Tongue (tissue), 2 donors: ENCODE results near the gene RAB31. TPM values are rescaled to one million over a fixed set of nuclear protein-coding genes. Genes with fewer than 3 reads are reported as not detected.
A peak's percentile ranks its signal among the peaks of the same experiment; 100 is the strongest.

Experiments
- DNase-seq: peaks from one replicate; pipeline ENCODE4 v3.0.0-alpha.2; 2015
- total RNA-seq: library from RNA; depleted of rRNA; stranded (reverse); fragments of >200 nt; gene quantifications from one replicate; pipeline ENCODE4 v1.2.3, GENCODE V29; 2014

Gene RAB31
- total RNA-seq, 1 donor from 2014 or later, result 31.0 TPM

- DNase-seq, result no peak
These were observed 114.6 kb downstream of the RAB31 start for GRCh38 chr18:9822587-9823185.

GRCh38 chr18:9823805-9824473, 115.8 kb downstream of the RAB31 start:
- DNase-seq, result no peak

DNA sequence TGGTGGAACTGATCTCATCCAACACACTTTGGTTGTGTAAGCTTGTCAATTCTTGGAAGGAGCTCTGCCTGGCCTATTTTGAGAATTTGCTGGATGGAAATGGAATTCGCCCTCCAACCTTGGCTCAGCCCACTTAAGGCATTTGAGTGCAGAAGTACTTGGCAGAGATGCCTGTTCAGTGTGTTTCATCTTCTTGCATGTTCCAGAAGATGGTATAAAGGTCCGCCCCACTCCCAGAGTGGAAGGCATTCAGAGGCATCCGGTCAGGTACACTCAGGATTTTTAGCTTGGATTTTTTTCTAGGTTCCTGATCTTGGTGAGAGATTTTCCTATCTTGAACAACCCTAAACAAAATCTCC, 116.4 kb downstream of the RAB31 start:
- peak; percentile 68 for DNase-seq

DNA sequence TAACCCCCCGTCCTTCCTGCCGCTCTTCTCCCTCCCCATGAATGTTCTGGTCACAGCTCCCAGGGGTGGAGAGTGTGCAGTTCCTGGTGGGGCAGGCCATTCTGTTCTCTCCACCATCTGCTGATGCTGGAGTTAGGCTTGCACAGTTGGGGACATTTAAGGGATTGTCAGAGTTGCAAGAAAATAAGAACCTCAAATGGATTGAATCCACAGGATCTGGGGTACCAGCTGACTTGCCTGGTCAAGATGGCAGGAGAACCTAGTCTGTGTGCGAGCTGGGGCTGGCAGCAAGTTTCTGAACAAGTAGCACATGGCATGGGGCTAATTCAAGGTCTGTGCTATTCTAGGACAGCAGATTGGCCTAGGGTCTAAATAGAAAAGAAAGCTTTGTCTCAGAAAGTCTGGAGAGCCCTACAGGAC, 116.9 kb downstream of the RAB31 start:
- no peak for DNase-seq

GRCh38 chr18:9825571-9826073, 117.5 kb downstream of the RAB31 start:
- no peak for DNase-seq

GRCh38 chr18:9826685-9827084, 118.6 kb downstream of the RAB31 start:
- no peak for DNase-seq

DNA sequence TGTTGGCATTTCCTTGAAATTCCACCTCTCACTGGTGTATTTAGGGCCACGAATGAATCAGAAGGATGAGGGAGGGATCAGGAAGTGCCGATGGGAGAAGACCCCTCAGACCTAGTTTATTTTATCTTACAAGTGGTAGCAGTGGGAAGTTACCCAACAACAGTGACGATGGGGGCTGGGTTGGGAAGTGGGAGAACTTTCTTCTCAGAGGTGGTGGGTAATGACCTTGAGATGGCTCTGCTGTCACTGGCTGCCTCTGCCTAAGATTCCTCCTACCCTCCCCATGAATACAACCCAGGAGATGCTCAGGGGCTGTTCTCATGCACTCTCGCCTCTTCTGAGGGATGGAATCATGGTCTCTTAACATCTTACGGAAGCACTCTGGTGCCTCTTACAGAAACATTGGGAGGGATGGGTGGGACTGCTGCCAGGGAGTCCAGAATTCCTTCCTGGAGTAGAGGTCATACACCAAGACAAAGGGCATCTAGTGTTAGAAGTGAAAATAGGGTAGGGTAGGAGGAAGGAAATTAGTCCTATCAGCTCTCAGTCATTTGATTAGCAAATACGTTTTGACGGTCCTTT, 119.2 kb downstream of the RAB31 start:
- DNase-seq, result no peak

DNA sequence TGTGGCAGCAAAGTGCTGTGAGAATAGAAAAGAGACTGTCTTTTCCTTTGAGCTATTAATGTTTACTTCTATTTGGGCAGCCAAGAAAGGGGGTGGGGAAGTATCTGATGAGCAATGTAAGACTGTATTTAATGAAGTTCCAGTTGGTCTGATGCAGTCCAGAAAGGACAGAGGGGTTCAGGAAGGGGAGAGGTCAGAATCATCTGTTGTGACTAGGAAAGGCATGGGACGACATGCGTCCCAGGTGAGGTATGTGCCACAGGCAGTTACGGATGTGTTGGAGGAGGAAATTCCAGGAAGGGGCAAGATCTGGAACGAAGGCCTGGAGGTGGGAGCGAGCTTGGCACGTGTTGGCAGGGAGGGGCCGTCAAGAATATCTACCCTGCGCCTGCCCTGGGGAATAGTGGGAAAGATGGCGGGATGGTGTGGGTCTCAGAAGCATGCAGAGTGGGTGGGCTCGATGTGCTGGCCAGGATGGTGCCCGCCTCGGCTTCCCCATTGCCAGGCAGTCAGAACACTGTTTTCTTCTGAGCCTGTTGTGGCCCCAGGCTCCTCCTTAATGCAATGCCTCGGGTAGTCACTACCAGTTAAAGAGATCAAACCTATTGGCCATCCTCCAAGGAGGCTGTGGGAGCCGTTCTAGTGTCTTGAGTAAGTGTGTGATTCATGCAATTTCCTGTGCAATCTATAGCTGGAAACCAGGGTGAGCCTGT, 119.8 kb downstream of the RAB31 start:
- no peak for DNase-seq

DNA sequence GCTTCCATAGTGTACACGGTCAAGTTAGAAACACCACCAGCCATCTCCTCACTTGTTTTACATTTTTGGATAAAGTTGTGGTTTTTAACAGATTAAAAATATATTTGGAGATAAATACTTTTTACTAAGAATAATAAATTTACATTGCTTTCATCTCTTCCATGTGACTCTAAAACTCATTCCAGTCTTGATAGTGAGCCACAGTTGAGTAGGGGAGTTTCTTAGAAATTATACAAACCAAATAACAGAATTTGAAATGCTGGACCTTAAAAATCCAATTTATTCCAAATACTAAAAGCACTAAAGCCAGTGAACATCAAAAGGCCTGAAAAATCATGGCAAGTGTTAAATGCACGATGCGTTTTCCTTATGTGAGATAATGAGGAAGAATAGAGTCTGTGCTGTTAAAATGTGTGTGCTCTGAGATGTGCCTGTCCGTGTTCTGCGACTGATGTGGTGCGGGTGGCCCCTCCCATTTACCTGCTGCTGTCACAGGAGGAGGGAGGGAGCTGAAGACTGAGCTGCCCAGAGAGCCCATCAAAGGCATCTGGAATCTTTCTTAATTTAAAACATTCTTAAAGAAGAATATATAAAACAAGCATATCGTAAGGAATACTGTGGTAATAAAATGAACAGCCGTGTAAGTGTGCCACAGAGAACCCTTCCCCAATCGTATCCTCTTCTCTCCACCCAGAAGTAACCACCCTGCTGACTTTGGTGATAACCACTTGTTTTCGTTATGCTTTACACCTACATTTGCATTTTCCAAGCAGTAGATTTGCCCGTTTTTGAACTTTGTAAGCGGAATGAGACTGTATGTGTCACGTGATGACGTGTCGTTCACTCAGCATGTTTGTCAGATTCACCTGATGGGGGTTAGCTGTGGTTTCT, 120.7 kb downstream of the RAB31 start:
- DNase-seq, result no peak

GRCh38 chr18:9829397-9829712, 121.3 kb downstream of the RAB31 start:
- no peak for DNase-seq

DNA sequence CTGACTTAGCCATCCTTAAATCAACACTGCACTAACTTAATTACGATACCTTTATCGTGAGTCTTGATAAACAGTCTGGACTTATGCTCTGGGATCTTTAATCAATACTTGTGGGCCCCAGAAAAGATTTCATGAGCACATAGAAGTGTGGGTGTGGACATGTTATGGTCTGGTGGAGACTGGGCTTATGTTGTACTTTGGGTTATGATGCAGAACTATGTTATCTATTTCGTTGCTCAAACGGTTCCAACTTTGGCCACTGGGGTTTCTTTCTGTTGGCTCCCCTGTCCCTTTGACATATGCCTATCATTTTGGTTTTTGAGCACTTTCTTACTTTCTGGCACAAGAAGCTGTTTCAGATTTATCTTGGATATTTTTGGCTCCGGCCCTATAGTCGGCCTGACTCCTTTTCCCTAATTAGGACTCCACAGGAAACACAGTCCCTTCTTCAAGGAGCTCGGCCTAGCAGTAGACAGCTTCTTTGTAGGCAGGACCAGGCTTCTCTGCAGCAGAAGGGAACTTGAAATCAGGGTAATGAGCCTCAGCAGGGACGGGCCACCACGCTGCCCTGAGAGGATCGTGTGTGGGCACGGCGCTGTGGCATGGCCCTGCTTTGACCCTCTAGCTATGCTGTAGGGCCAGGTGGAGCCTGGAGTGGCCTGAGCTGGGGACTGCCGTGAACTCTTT, 123.1 kb downstream of the RAB31 start:
- DNase-seq, result no peak

DNA sequence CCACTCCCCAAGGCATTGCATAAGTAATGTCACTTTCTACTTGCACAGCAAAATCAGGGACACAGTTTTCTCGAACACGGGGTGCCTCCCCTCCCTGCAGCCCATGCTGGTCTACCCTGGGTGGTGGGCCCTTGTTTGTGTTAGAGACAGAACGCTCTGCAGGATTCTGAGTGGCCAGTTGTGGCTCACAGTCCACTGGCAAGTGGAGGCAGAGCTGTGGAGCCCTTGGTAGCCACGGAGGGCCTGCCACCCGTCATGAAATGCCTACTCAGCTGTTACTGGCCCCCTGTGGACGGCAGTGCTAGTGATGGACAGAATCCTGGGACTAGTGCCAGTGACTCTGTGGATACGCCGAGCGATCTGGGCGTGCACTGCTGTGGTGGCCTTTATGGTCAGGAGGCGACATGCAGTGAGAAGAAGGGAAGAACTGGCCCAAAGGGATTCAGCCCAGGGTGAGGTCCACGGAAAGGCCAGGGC, 123.7 kb downstream of the RAB31 start:
- no peak for DNase-seq

- no peak for DNase-seq
These were observed 124.8 kb downstream of the RAB31 start for GRCh38 chr18:9832871-9833270.

GRCh38 chr18:9834551-9834950, 126.5 kb downstream of the RAB31 start:
- no peak for DNase-seq

GRCh38 chr18:9835113-9835755, 127.1 kb downstream of the RAB31 start:
- DNase-seq, result peak; percentile 77

- DNase-seq, result peak; percentile 73
These were observed 127.7 kb downstream of the RAB31 start for GRCh38 chr18:9835825-9836224.

- DNase-seq, result peak; percentile 86
These were observed 130.2 kb downstream of the RAB31 start for GRCh38 chr18:9838144-9838877.

DNA sequence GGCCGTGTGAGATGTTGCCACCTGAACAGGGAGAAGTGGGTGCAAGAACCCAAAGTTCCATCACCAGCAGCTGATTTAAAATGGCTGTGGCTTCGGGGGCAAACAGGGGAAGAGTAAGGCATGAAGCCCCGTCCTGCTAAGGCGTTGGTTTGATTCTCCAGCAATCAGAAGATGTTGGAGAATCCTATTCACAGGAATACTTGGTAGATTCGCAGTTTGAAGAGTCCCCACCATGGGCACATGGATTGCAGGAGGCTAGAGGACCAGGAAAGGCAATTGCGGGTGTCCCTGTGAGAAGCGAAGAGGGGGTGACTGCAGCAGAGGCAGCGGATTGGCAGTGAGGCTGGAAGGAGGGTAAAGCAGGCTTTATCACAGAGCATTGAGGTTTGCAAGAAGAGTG, 131.1 kb downstream of the RAB31 start:
- DNase-seq, result no peak

DNA sequence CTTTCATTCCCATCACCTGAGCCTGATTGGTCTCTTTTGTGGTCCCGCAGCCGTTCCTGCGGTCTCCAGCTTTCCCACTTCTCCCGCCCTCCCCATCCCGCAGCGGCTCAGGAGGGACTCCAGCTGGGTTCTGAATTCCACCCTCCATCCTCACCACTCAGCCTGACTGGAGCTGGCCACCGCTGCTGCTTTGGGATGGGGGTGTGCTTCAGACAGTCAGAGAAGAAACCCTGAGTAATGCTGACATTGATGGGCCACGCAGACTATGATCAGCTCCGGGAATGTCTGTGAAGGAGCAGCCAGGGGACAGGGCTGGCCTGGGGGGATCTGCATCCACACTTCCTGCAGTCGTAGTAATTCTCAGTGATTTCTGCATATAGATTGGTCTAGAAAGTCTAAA, 131.8 kb downstream of the RAB31 start:
- DNase-seq, result peak; percentile 55

GRCh38 chr18:9841752-9842151, 133.7 kb downstream of the RAB31 start:
- DNase-seq, result no peak
